Endothelial cell of umbilical vein (primary cell): Measurements from ENCODE around the gene NCAN. TPM values are rescaled to one million over a fixed set of nuclear protein-coding genes. Genes with fewer than 3 reads are reported as not detected.

Experiments used
- BruUV-seq: library from RNA; stranded (reverse); fragments of 400-500 nt; replicated peaks from 2 replicates; lab custom pipeline; 2021; lab: Mats Ljungman, UMichigan
- CTCF ChIA-PET: fragments of 300-600, 350-600 bp; sonication (Branson Sonifier 250); formaldehyde crosslinking; loops from one replicate; lab custom pipeline; 2021; ENCODE audit warnings: antibody characterized with exemption, inconsistent platforms; lab: Charles Lee
- POLR2A ChIA-PET: fragments of 300-600, 350-600 bp; sonication (Branson Sonifier 250); formaldehyde crosslinking; loops from one replicate; lab custom pipeline; 2021; ENCODE audit warnings: antibody characterized with exemption, inconsistent platforms; lab: Charles Lee
- DNase-seq: peaks from one replicate; pipeline ENCODE4 v3.0.0-alpha.2; 2011; ENCODE audit warnings: low read depth, low spot score
- FAIRE-seq: peaks from 2 replicates; lab custom pipeline; 2011; peaks lifted over from hg19 to GRCh38; lab: Jason Lieb, UNC
- H2AFZ ChIP-seq: 2 replicates; pipeline ENCODE4 v1.6.0; 2012; ENCODE audit warnings: low read depth, low read length, control low read depth, inconsistent platforms
- H3K27ac ChIP-seq: 2 replicates; pipeline ENCODE4 v1.5.1; 2011; ENCODE audit warnings: low read depth, mild to moderate bottlenecking, control low read depth, low read length, moderate library complexity; ENCODE audit not compliant: insufficient read depth
- H3K27me3 ChIP-seq, 2 experiments: 2 replicates each; pipeline versions ENCODE4 v1.6.0 to v1.6.1; 2011; ENCODE audit warnings: low read length in 2 of 2, mixed read lengths in 1 of 2; ENCODE audit not compliant: control insufficient read depth in 2 of 2, insufficient read depth in 2 of 2
- H3K36me3 ChIP-seq, 2 experiments: 2 replicates in 1 of 2; 3 replicates in 1 of 2; pipeline ENCODE4 v1.5.1; 2011; ENCODE audit warnings: low read length in 2 of 2, mild to moderate bottlenecking in 1 of 2, moderate library complexity in 1 of 2; ENCODE audit not compliant: control insufficient read depth in 2 of 2, insufficient read depth in 2 of 2; ENCODE audit errors: extremely low read depth in 1 of 2
- H3K4me1 ChIP-seq: 3 replicates; pipeline ENCODE4 v1.5.1; 2011; ENCODE audit warnings: mild to moderate bottlenecking, low read length; ENCODE audit not compliant: control insufficient read depth, insufficient read depth; ENCODE audit errors: extremely low read depth
- H3K4me2 ChIP-seq: 2 replicates; pipeline ENCODE4 v1.6.1; 2011; ENCODE audit warnings: low read length, control low read depth, mixed read lengths; ENCODE audit not compliant: insufficient read depth
- H3K4me3 ChIP-seq, 3 experiments: fragments of 200-600 bp in 1 of 3; sonication (generic), shearing (Covaris generic) in 1 of 3; replicated peaks in 1 of 3; 2 replicates each; pipeline ENCODE4 v1.5.1; 2011 to 2016; ENCODE audit warnings: control low read depth in 3 of 3, low read length in 3 of 3, mild to moderate bottlenecking in 2 of 3, inconsistent platforms in 1 of 3, low read depth in 1 of 3, moderate library complexity in 1 of 3; ENCODE audit not compliant: insufficient read depth in 1 of 3
- H3K79me2 ChIP-seq: 2 replicates; pipeline ENCODE4 v1.6.0; 2012; ENCODE audit warnings: low read length, inconsistent platforms; ENCODE audit not compliant: control insufficient read depth, insufficient read depth
- H3K9ac ChIP-seq: replicated peaks from 2 replicates; pipeline ENCODE3; 2011; ENCODE audit warnings: low read length, control low read depth; ENCODE audit not compliant: insufficient read depth; ENCODE audit errors: extremely low read depth
- H3K9me1 ChIP-seq: replicated peaks from 3 replicates; pipeline ENCODE4 v1.6.0; 2011; ENCODE audit warnings: mild to moderate bottlenecking, low read length; ENCODE audit not compliant: control insufficient read depth, insufficient read depth; ENCODE audit errors: extremely low read depth
- H3K9me3 ChIP-seq: replicated peaks from 2 replicates; pipeline ENCODE4 v1.5.1; 2012; ENCODE audit warnings: low read length, inconsistent platforms; ENCODE audit not compliant: control insufficient read depth, insufficient read depth
- H4K20me1 ChIP-seq: replicated peaks from 2 replicates; pipeline ENCODE3; 2011; ENCODE audit warnings: mild to moderate bottlenecking, low read length; ENCODE audit not compliant: control insufficient read depth, insufficient read depth; ENCODE audit errors: extremely low read depth
- EZH2 ChIP-seq: IDR thresholded peaks from 2 replicates; pipeline ENCODE4 v1.6.1; 2012; ENCODE audit warnings: borderline replicate concordance, low read depth, mild to moderate bottlenecking, moderate library complexity, low read length, inconsistent platforms; ENCODE audit not compliant: severe bottlenecking
- FOS ChIP-seq: IDR thresholded peaks from 2 replicates; pipeline ENCODE4 v1.6.1; 2011; ENCODE audit warnings: mild to moderate bottlenecking, low read length, moderate library complexity, borderline replicate concordance; ENCODE audit not compliant: insufficient read depth
- GATA2 ChIP-seq: IDR thresholded peaks from 2 replicates; pipeline ENCODE4 v1.7.0; 2011; ENCODE audit warnings: low read depth, mild to moderate bottlenecking, moderate library complexity, mixed read lengths, low read length; ENCODE audit not compliant: insufficient read length, insufficient read depth
- JUN ChIP-seq: IDR thresholded peaks from 2 replicates; pipeline ENCODE4 v1.6.1; 2011; ENCODE audit warnings: borderline replicate concordance, low read depth; ENCODE audit not compliant: insufficient read length, insufficient read depth
- MYC ChIP-seq: IDR thresholded peaks from one replicate; pipeline ENCODE4 v1.6.1; 2011; ENCODE audit warnings: mild to moderate bottlenecking, low read depth, low read length
- POLR2A ChIP-seq: IDR thresholded peaks from 2 replicates; pipeline ENCODE4 v1.6.1; 2012; ENCODE audit warnings: low read depth, mild to moderate bottlenecking, control low read depth, low read length
- POLR2AphosphoS5 ChIP-seq: IDR thresholded peaks from 2 replicates; pipeline ENCODE4 v1.6.1; 2012; ENCODE audit warnings: low read depth, mild to moderate bottlenecking, control low read depth, low read length, moderate library complexity; ENCODE audit not compliant: insufficient read depth
- dilution Hi-C: fragments of 300-500 bp; cut with MboI; formaldehyde crosslinking; loops from one replicate; pipeline ENCODE4 v1.15.0; 2019; ENCODE audit warnings: low sequenced_read_pairs; ENCODE audit not compliant: extremely low pct_ligation_motif_present
- intact Hi-C: fragments of 100-400 bp; cut with micrococcal nuclease; formaldehyde crosslinking; loops from one replicate; pipeline ENCODE4 v1.10.0; 2022
- polyA plus RNA-seq, 4 experiments: library from polyadenylated mRNA; depleted of rRNA in 3 of 4; stranded (reverse) in 3 of 4; unstranded in 1 of 4; fragments of >200 nt; gene quantifications; 2 replicates each; pipeline versions ENCODE4 v1.2.1 to v1.2.3, GENCODE V29; 2011 to 2012; ENCODE audit warnings: missing spikeins in 1 of 4
- total RNA-seq: library from RNA; stranded (reverse); gene quantifications from 2 replicates; pipeline ENCODE4 v1.2.3, GENCODE V29; 2021
- TF ChIP-seq, protein P1 (sequence below), 2 donors: IDR thresholded peaks; 1 replicate in 1 of 2; 2 replicates in 1 of 2; pipeline ENCODE4 v1.5.1; 2011; ENCODE audit warnings: low read length in 2 of 2, mild to moderate bottlenecking in 2 of 2, moderate library complexity in 2 of 2, control low read depth in 1 of 2, inconsistent platforms in 1 of 2, low read depth in 1 of 2; ENCODE audit not compliant: insufficient read depth in 1 of 2; ENCODE audit errors: extremely low read depth in 1 of 2
- TF ChIP-seq, protein P2 (sequence below): IDR thresholded peaks from 2 replicates; pipeline ENCODE4 v1.6.1; 2011; ENCODE audit not compliant: insufficient read depth, insufficient read length

Gene NCAN
- total and polyA plus RNA-seq, 2 donors (not counting 3 experiments of a cell fraction or from before 2014, with no cell fraction given): not detected

DNA sequence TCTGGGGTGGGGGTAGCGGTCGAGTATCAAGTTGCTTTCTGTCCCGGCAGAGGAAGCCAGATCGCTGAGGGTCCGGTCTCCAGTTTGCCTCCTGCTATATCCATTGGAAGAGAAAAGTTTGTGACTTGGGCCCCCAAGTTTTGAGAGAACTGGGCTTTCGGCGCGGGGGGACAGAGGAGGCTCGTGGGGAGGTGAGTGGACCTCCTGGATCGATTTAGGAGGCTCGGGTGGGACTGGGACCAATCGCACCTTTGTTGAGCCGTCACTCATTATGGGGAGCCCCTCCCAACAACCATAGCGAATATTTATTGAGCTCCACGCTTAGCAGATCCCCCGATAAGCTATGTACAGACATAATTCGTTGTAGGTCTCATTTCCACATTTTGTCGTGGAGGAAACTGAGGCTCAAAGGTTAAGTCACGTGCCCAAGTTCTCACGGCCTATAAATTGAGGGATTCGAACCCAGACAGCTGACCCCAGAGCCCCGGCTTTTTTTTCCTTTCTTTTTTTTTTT lies 18.8 kb upstream of the NCAN start:
- TF ChIP-seq POLR2AphosphoS5: peak; percentile 59
- TF ChIP-seq, protein P1, sequence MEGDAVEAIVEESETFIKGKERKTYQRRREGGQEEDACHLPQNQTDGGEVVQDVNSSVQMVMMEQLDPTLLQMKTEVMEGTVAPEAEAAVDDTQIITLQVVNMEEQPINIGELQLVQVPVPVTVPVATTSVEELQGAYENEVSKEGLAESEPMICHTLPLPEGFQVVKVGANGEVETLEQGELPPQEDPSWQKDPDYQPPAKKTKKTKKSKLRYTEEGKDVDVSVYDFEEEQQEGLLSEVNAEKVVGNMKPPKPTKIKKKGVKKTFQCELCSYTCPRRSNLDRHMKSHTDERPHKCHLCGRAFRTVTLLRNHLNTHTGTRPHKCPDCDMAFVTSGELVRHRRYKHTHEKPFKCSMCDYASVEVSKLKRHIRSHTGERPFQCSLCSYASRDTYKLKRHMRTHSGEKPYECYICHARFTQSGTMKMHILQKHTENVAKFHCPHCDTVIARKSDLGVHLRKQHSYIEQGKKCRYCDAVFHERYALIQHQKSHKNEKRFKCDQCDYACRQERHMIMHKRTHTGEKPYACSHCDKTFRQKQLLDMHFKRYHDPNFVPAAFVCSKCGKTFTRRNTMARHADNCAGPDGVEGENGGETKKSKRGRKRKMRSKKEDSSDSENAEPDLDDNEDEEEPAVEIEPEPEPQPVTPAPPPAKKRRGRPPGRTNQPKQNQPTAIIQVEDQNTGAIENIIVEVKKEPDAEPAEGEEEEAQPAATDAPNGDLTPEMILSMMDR (IDR thresholded peaks at IDR 0.05; ENCODE audit: extremely low read depth in 1 of 2, insufficient read depth in 1 of 2, low read depth in 1 of 2, low read length in 2 of 2): no peak
- Histone ChIP-seq H3K4me3 (peak overlapping the region; percentile 72 to 94 (median 75)), H3K27ac (peak overlapping the region; percentile 61), H3K9me1 (no peaks in the 10 kb centered on the region), H4K20me1 (no peaks in the 10 kb centered on the region), H3K4me1 (peaks cover 15% of the 10 kb centered on the region), H3K36me3 (peaks cover 0 to 12% of the 10 kb centered on the region in 2 experiments), H3K9me3 (no peaks in the 10 kb centered on the region), H3K79me2 (peaks cover 29% of the 10 kb centered on the region), H2AFZ (peak overlapping the region; percentile 67), H3K9ac (peak overlapping the region; percentile 69), H3K4me2 (peak overlapping the region; percentile 89), H3K27me3 (no peaks in the 10 kb centered on the region)
- POLR2A ChIA-PET: interaction anchor here (0.6 to 1.1 kb wide), 4 partner anchors 8 to 629 kb away, joined by 3 to 6 read pairs (median 4); no protein-coding TSS in a partner anchor
- FAIRE-seq: no peak
- dilution Hi-C loops: no loop called here
- CTCF ChIA-PET: interaction anchor here (0.7 to 2.9 kb wide), 3 partner anchors 10 to 150 kb away, joined by 4 to 13 read pairs (median 12); partner anchors contain the start of gene NR2C2AP
- no peak for DNase-seq
- intact Hi-C loops: loop anchor here (1.0 to 10.0 kb wide), 4 partner anchors 10 to 292 kb away; partner anchors contain the start of genes MAU2, NR2C2AP and SUGP1
- TSS peak; percentile 70 for BruUV-seq

GRCh38 chr19:19193926-19194325 lies 17.8 kb upstream of the NCAN start:
- Histone ChIP-seq H3K79me2 (peaks cover 29% of the 10 kb centered on the region), H3K9me1 (no peaks in the 10 kb centered on the region), H2AFZ (no peak overlapping the region), H3K27ac (no peak overlapping the region), H3K4me1 (peaks cover 15% of the 10 kb centered on the region), H3K9ac (no peak overlapping the region), H4K20me1 (no peaks in the 10 kb centered on the region), H3K9me3 (no peaks in the 10 kb centered on the region), H3K4me2 (peak overlapping the region; percentile 89), H3K4me3 (no peak overlapping the region), H3K36me3 (peaks cover 3 to 21% of the 10 kb centered on the region in 2 experiments), H3K27me3 (no peaks in the 10 kb centered on the region)
- no TSS peak for BruUV-seq
- intact Hi-C loops (loop anchor here (2.0 to 10.0 kb wide), 2 partner anchors 127 to 291 kb away; partner anchors contain the start of genes MAU2 and SUGP1), dilution Hi-C loops (no loop called here)
- ChIA-PET CTCF (interaction anchor here (2.9 kb wide), 1 partner anchor 149 kb away, joined by 12 read pairs; no protein-coding TSS in a partner anchor), POLR2A (interaction anchor here (0.6 to 1.1 kb wide), 2 partner anchors 7 to 52 kb away, joined by 4 to 6 read pairs; no protein-coding TSS in a partner anchor)
- TF ChIP-seq FOS (no peak), GATA2 (no peak), JUN (no peak), POLR2A (no peak), MYC (no peak), EZH2 (no peak), POLR2AphosphoS5 (no peak)
- TF ChIP-seq, protein P2, sequence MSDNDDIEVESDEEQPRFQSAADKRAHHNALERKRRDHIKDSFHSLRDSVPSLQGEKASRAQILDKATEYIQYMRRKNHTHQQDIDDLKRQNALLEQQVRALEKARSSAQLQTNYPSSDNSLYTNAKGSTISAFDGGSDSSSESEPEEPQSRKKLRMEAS: no peak
- TF ChIP-seq, protein P1 (IDR thresholded peaks at IDR 0.05; ENCODE audit: extremely low read depth in 1 of 2, insufficient read depth in 1 of 2, low read depth in 1 of 2, low read length in 2 of 2): no peak
- no peak for DNase-seq
- FAIRE-seq: no peak
